SK-N-MC (cell line): ENCODE results near the gene ANKFN1.

ENCODE experiments used
- DNase-seq: peaks from one replicate; pipeline ENCODE4 v3.0.0-alpha.2; 2011; ENCODE audit warnings: low read depth, low spot score
- H3K27ac ChIP-seq: fragments of 200-600 bp; sonication (generic); 2 replicates; pipeline ENCODE4 v1.5.1; 2016; ENCODE audit warnings: mixed run types
- H3K36me3 ChIP-seq: fragments of 200-600 bp; sonication (generic); 2 replicates; pipeline ENCODE4 v1.6.1; 2017; ENCODE audit warnings: antibody characterized with exemption, low read length, mixed read lengths; ENCODE audit not compliant: insufficient read depth
- H3K4me3 ChIP-seq: fragments of 200-600 bp; sonication (generic); 2 replicates; pipeline ENCODE4 v1.5.1; 2016
- H3K9ac ChIP-seq: fragments of 200-600 bp; sonication (generic); 2 replicates; pipeline ENCODE4 v1.8.0; 2017; ENCODE audit warnings: mixed run types, mixed read lengths; ENCODE audit not compliant: insufficient read length
- H3K9me3 ChIP-seq: fragments of 200-600 bp; sonication (generic); 2 replicates; pipeline ENCODE4 v1.6.1; 2017; ENCODE audit warnings: low read depth, mild to moderate bottlenecking, antibody characterized with exemption, low read length, moderate library complexity, mixed read lengths
- EZH2 ChIP-seq: fragments of 200-600 bp; sonication (generic); IDR thresholded peaks from one replicate; pipeline ENCODE4 v1.6.1; 2017; ENCODE audit warnings: antibody characterized with exemption
- FOXP2 ChIP-seq: optimal IDR thresholded peaks from 2 replicates; pipeline ENCODE3; 2011; ENCODE audit warnings: mild to moderate bottlenecking, moderate library complexity; ENCODE audit not compliant: insufficient read depth; ENCODE audit errors: extremely low read length, control extremely low read depth
- POLR2AphosphoS5 ChIP-seq: IDR thresholded peaks from 2 replicates; pipeline ENCODE4 v1.6.1; 2012; ENCODE audit warnings: mild to moderate bottlenecking, low read depth, low read length, borderline replicate concordance

ANKFN1 gene

DNA sequence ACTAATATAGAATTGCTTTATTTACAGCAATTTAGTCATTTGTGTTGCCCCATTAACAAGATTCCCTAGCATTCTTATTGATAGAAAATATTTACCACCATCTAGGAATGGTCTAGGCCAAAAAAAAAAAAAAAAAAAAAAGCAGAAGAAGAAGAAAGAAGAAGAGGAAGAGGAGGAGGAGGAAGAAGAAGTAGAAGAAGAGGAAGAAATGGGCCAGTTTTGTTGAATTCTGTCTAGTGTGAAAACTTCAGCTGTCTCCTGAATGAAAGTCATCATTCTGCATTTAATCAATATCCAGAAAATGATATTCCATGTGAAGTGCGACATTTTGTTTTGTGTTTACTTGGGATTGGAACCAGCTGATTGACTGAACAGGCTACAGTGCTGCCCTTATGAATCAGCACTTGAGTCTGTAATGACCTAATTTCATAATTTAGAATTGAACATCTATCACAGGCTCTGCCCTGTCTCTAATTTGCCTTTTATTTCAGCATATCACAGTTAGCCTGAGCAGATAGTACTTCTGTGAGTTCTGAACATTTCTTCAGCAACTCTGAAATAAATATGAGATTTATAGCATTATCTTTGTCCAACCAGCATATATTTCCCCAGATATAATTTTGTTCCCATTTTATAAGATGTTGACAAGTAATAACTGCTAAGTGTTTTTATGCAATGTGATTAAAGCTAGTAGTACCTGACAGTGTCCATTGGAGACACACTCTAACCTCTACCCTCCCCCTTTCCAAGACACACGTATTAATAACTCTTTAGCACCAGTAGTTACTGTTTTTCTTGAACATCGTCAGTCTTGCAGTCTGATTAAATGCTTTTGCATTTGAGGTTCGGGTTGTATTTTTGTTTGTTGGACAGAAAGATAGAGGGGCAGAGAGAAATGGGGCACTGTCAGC is 5.9 kb downstream of the ANKFN1 start:
- no peak for DNase-seq
- Histone ChIP-seq H3K9me3 (no peaks in the 10 kb centered on the region), H3K9ac (no peak overlapping the region), H3K4me3 (no peak overlapping the region), H3K27ac (no peak overlapping the region), H3K36me3 (no peaks in the 10 kb centered on the region)
- TF ChIP-seq FOXP2 (no peak), POLR2AphosphoS5 (no peak), EZH2 (no peak)

- TF ChIP-seq EZH2 (no peak), POLR2AphosphoS5 (no peak), FOXP2 (no peak)
- Histone ChIP-seq H3K27ac (no peak overlapping the region), H3K36me3 (no peaks in the 10 kb centered on the region), H3K9me3 (no peaks in the 10 kb centered on the region), H3K9ac (no peak overlapping the region), H3K4me3 (no peak overlapping the region)
- DNase-seq: no peak
Observed at GRCh38 chr17:56159826-56160380, 6.6 kb downstream of the ANKFN1 start.

- Histone ChIP-seq H3K36me3 (no peaks in the 10 kb centered on the region), H3K27ac (no peak overlapping the region), H3K9me3 (no peaks in the 10 kb centered on the region), H3K4me3 (no peak overlapping the region), H3K9ac (no peak overlapping the region)
- TF ChIP-seq FOXP2 (no peak), EZH2 (no peak), POLR2AphosphoS5 (no peak)
- DNase-seq: no peak
Observed at GRCh38 chr17:56160422-56160821, 7.1 kb downstream of the ANKFN1 start.

- no peaks in the 10 kb centered on the region for H3K9me3 ChIP-seq
- DNase-seq: no peak
- no peak for TF ChIP-seq EZH2
- no peak for TF ChIP-seq POLR2AphosphoS5
- no peak for TF ChIP-seq FOXP2
- H3K36me3 ChIP-seq: no peaks in the 10 kb centered on the region
- H3K4me3 ChIP-seq: no peak overlapping the region
- H3K9ac ChIP-seq: no peak overlapping the region
- no peak overlapping the region for H3K27ac ChIP-seq
Observed at GRCh38 chr17:56165072-56165641, 11.9 kb downstream of the ANKFN1 start.

DNA sequence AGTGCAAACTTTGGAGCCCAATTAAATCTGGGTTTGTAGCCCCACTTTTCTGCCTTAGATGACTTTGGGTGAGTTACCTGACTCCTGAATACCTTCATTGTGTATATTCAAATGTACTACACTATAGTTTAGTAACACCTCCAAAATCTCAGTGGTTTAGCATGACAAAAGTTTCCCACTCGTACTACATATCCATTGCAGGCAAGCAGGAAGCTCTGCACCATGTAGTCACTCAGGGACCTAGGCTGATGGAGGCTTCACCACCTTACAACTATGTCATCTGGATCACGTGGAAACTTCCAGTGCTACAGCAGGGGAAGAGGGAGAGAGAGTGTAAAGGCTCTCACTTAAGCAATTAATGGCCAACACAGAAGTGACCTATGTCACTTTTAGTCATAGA is 14.2 kb downstream of the ANKFN1 start:
- TF ChIP-seq EZH2 (no peak), POLR2AphosphoS5 (no peak), FOXP2 (no peak)
- H3K4me3 ChIP-seq: no peak overlapping the region

DNA sequence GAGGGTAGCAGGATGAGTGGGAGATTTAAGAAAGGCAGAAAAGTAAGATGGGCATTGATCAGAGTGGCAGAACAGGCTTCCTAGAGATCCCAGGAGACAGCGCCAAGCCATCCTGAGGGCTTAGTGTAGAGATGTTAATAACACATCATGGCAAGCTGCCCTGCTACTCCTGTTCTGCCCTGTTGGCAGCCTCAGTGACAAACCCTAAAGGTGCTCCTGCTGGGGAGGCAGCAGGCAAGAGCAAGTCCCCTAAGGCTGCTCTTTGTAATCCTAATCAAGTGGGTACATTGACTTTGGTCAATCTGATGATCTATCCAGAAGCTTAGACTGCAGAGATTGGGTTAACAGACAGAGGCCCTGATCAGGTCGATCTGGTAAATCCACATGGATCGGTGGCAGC is 16.3 kb downstream of the ANKFN1 start:
- TF ChIP-seq EZH2: no peak
- TF ChIP-seq POLR2AphosphoS5: no peak
- TF ChIP-seq FOXP2: no peak
- H3K4me3 ChIP-seq: no peak overlapping the region
- DNase-seq: no peak
- no peaks in the 10 kb centered on the region for H3K9me3 ChIP-seq
- no peak overlapping the region for H3K27ac ChIP-seq
- H3K9ac ChIP-seq: no peak overlapping the region
- no peaks in the 10 kb centered on the region for H3K36me3 ChIP-seq

More for the DNA sequence above, 14.2 kb downstream of the ANKFN1 start:
- DNase-seq: no peak
- no peaks in the 10 kb centered on the region for H3K9me3 ChIP-seq
- H3K9ac ChIP-seq: no peak overlapping the region
- no peak overlapping the region for H3K27ac ChIP-seq
- no peaks in the 10 kb centered on the region for H3K36me3 ChIP-seq

GRCh38 chr17:56171186-56171959 is 18.1 kb downstream of the ANKFN1 start:
- no peaks in the 10 kb centered on the region for H3K36me3 ChIP-seq
- no peak for DNase-seq
- H3K27ac ChIP-seq: no peak overlapping the region
- H3K9me3 ChIP-seq: no peaks in the 10 kb centered on the region
- H3K9ac ChIP-seq: no peak overlapping the region
- TF ChIP-seq FOXP2: no peak
- no peak for TF ChIP-seq EZH2
- no peak for TF ChIP-seq POLR2AphosphoS5
- H3K4me3 ChIP-seq: no peak overlapping the region

DNA sequence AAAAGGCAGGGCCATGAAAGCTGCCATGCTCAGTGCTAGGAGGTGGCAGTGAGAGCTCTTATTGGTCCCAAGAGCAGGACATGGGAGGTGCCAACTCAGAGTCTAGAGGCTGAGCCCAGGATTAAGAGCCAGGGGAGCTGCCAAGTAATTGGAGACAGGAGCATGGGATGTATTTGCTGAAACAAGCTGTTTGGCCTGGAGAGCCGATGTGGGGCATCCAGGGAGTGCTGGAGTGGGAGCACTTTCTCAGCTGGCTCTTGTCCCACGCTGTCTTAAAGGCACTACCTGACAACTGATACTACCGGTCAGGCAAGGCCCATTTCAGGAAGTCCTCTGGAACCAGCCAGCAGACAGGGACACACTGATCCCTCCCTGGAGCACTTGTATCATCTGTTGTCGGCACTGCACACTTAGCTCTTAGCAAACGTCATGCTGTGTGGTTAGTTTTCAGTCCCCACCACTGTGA is 19.3 kb downstream of the ANKFN1 start:
- no peak for DNase-seq
- no peak overlapping the region for H3K9ac ChIP-seq
- no peak overlapping the region for H3K4me3 ChIP-seq
- H3K9me3 ChIP-seq: no peaks in the 10 kb centered on the region
- TF ChIP-seq POLR2AphosphoS5 (no peak), EZH2 (no peak), FOXP2 (no peak)
- H3K27ac ChIP-seq: no peak overlapping the region
- no peaks in the 10 kb centered on the region for H3K36me3 ChIP-seq
